HEK293T (cell line): ENCODE data around the gene CEP85L.

Experiments used
- CTCF ChIA-PET: fragments of 350-600 bp; formaldehyde crosslinking; extraction: SDS; loops from one replicate; lab custom pipeline; 2021; ENCODE audit warnings: antibody characterized with exemption, inconsistent platforms; lab: Yijun Ruan, JAX
- POLR2A ChIA-PET: fragments of 350-600 bp; formaldehyde crosslinking; extraction: SDS; loops from one replicate; lab custom pipeline; 2020; ENCODE audit warnings: antibody characterized with exemption, inconsistent platforms; lab: Yijun Ruan, JAX
- DNase-seq: peaks from one replicate; pipeline ENCODE4 v3.0.0; 2012; ENCODE audit warnings: mixed read lengths; ENCODE audit errors: extremely low spot score
- ARNT ChIP-seq: fragments of 450-650 bp; IDR thresholded peaks from 2 replicates; pipeline ENCODE4 v1.6.1; 2017; ENCODE audit warnings: mild to moderate bottlenecking
- BHLHE40 ChIP-seq: fragments of 450-650 bp; IDR thresholded peaks from 2 replicates; pipeline ENCODE4 v1.6.1; 2016; ENCODE audit warnings: mild to moderate bottlenecking, moderate library complexity, borderline replicate concordance
- CTBP1 ChIP-seq: fragments of 450-650 bp; IDR thresholded peaks from 2 replicates; pipeline ENCODE4 v1.6.1; 2016; ENCODE audit warnings: borderline replicate concordance
- ELF4 ChIP-seq: fragments of 450-650 bp; IDR thresholded peaks from 2 replicates; pipeline ENCODE4 v1.6.1; 2017; ENCODE audit warnings: antibody characterized with exemption
- FOXA1 ChIP-seq: fragments of 450-650 bp; IDR thresholded peaks from 2 replicates; pipeline ENCODE4 v1.6.1; 2016; ENCODE audit warnings: mild to moderate bottlenecking
- FOXK2 ChIP-seq: fragments of 450-650 bp; IDR thresholded peaks from 2 replicates; pipeline ENCODE4 v1.6.1; 2016; ENCODE audit warnings: mild to moderate bottlenecking
- FOXM1 ChIP-seq: fragments of 450-650 bp; IDR thresholded peaks from 2 replicates; pipeline ENCODE4 v1.6.1; 2017; ENCODE audit warnings: mild to moderate bottlenecking, borderline replicate concordance
- HDGF ChIP-seq: fragments of 450-650 bp; IDR thresholded peaks from 2 replicates; pipeline ENCODE4 v1.6.1; 2017; ENCODE audit warnings: antibody characterized with exemption, borderline replicate concordance
- L3MBTL2 ChIP-seq: fragments of 450-650 bp; conservative IDR thresholded peaks from 2 replicates; pipeline ENCODE4 v1.6.1; 2016; ENCODE audit warnings: mild to moderate bottlenecking
- LEF1 ChIP-seq: fragments of 450-650 bp; IDR thresholded peaks from 2 replicates; pipeline ENCODE4 v1.6.1; 2017; ENCODE audit warnings: mild to moderate bottlenecking, borderline replicate concordance
- NFRKB ChIP-seq: fragments of 450-650 bp; IDR thresholded peaks from 2 replicates; pipeline ENCODE4 v1.6.1; 2016; ENCODE audit warnings: mild to moderate bottlenecking, moderate library complexity
- PKNOX1 ChIP-seq: fragments of 450-650 bp; IDR thresholded peaks from 2 replicates; pipeline ENCODE4 v1.6.1; 2016
- SP1 ChIP-seq: fragments of 450-650 bp; IDR thresholded peaks from 2 replicates; pipeline ENCODE4 v1.6.1; 2017
- SUZ12 ChIP-seq: fragments of 450-650 bp; IDR thresholded peaks from 2 replicates; pipeline ENCODE4 v1.6.1; 2016; ENCODE audit warnings: mild to moderate bottlenecking
- TARDBP ChIP-seq: fragments of 450-650 bp; IDR thresholded peaks from 2 replicates; pipeline ENCODE4 v1.6.1; 2016
- ZNF384 ChIP-seq: fragments of 450-650 bp; IDR thresholded peaks from 2 replicates; pipeline ENCODE4 v1.6.1; 2016

Gene CEP85L

DNA sequence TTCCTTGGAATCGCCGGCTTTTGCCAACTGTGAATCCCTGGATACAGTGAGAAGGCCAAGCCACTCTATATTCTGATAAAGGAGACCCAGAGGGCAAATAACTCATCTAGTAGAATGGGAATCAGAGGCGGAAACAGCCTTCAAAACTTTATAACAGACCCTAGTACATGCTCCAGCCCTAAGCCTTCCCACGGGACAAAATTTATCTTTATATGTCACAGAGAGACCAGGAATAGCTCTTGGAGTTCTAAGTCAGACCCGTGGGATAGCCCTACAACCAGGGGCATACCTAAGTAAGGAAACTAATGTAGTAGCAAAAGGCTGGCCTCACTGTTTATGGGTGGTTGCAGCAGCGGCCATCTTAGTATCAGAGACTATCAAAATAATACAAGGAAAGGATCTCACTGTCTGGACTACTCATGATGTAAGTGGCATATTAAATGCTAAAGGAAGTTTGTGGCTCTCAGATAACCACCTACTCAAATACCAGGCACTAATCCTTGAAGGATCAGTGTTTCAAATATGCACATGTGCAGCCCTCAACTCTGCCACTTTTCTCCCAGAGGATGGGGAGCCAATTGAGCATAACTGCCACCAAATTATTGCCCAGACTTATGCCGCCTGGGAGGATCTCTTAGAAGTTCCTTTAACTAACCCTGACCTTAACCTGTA is 29.5 kb downstream of the CEP85L start:
- no peak for DNase-seq
- ChIA-PET POLR2A (no interaction called here), CTCF (no interaction called here)
- TF ChIP-seq HDGF (no peak), SUZ12 (no peak), ELF4 (no peak), SP1 (no peak), BHLHE40 (no peak), ARNT (no peak), FOXM1 (no peak), L3MBTL2 (no peak), FOXK2 (no peak), TARDBP (no peak), LEF1 (no peak), CTBP1 (no peak), ZNF384 (no peak), PKNOX1 (no peak), FOXA1 (no peak), NFRKB (no peak)

DNA sequence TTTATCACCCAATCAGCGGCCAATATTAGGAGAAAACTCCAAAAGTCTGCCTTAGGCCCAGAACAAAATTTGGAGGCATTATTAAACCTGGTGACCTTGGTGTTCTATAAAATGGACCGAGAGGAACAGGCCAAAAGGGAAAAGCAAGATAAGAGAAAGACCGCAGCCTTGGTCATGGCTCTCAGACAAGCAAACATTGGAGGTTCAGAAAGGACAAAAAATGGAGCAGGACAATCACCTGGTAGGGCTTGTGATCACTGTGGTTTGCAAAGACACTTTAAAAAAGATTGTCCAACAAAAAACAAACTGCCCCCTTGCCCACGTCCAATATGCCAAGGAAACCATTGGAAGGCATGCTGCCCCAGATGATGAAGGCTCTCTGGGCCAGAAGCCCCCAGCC is 31.2 kb downstream of the CEP85L start:
- DNase-seq, result no peak
- TF ChIP-seq L3MBTL2, result no peak
- no peak for TF ChIP-seq TARDBP
- no peak for TF ChIP-seq FOXK2
- no peak for TF ChIP-seq FOXM1
- TF ChIP-seq SUZ12, result no peak
- TF ChIP-seq ARNT, result no peak
- TF ChIP-seq PKNOX1, result no peak
- no peak for TF ChIP-seq CTBP1
- TF ChIP-seq LEF1, result no peak
- no peak for TF ChIP-seq ELF4
- no peak for TF ChIP-seq SP1
- no peak for TF ChIP-seq NFRKB
- no peak for TF ChIP-seq HDGF
- no peak for TF ChIP-seq BHLHE40
- TF ChIP-seq FOXA1, result no peak
- TF ChIP-seq ZNF384, result no peak
- ChIA-PET CTCF (no interaction called here), POLR2A (no interaction called here)

DNA sequence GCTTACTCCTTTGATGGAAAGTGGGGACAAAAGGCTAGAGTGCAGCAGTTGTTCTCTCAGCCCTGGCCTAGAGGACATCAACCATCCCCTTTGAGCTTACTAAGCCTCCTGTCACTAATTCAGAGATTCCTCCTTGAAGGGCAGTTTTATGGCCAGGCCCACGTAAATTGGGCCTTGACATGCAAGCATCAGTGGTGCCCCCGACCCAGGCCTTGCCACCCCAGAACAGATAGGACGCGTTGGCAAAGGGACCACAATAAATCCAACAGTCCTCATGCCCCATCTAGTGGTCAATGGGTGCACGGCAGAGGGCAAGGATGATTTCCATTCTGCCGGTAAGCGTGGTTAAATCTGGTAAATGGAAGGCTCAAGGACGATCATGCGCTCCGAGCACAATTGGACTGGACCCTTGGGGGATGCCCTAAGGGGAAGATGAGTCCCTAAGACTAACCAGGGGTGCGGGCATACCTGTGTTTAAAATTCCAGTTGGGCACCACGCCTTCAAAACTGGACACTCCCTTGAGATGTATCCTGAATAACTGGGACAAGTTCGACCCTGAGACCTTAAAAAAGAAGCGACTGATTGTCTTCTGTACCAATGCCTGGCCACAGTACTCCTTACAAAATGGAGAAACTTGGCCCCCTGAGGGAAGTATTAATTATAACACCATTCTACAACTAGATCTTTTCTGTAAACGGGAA is 32.6 kb downstream of the CEP85L start:
- ChIA-PET POLR2A (no interaction called here), CTCF (interaction anchor here (0.7 kb wide), 2 partner anchors 8 to 362 kb away, joined by 3 read pairs; no protein-coding TSS in a partner anchor)
- no peak for TF ChIP-seq L3MBTL2
- TF ChIP-seq PKNOX1, result no peak
- TF ChIP-seq FOXM1, result no peak
- TF ChIP-seq SUZ12, result no peak
- no peak for TF ChIP-seq NFRKB
- TF ChIP-seq ZNF384, result no peak
- TF ChIP-seq BHLHE40, result no peak
- TF ChIP-seq FOXK2, result no peak
- no peak for TF ChIP-seq HDGF
- TF ChIP-seq ELF4, result no peak
- TF ChIP-seq ARNT, result no peak
- TF ChIP-seq FOXA1, result no peak
- TF ChIP-seq SP1, result no peak
- no peak for TF ChIP-seq CTBP1
- TF ChIP-seq TARDBP, result no peak
- TF ChIP-seq LEF1, result no peak
- DNase-seq, result peak; percentile 72

DNA sequence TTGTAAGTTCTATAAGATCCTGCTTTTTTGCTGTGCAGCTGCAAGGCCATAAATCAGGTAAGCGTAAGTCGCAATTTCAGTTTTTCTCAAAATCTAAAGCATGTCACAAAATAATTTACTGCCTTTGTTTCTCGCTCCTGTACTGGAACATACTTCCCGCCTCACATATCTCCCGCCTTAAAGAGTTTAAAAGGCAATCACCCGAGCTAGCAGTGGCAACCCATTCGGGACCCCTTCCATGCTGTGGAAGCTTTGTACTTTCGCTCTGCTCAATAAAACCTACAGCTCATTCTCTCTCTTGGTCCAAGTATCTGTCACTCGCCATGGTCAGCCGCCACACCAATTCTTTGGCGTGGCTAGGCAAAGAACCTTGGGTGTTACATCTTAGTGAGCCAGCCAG is 34.0 kb downstream of the CEP85L start:
- CTCF ChIA-PET, result interaction anchor here (1.0 kb wide), 1 partner anchor 52 kb away, joined by 4 read pairs; no protein-coding TSS in a partner anchor
- POLR2A ChIA-PET, result no interaction called here
- no peak for DNase-seq
- TF ChIP-seq PKNOX1, result no peak
- no peak for TF ChIP-seq ZNF384

DNA sequence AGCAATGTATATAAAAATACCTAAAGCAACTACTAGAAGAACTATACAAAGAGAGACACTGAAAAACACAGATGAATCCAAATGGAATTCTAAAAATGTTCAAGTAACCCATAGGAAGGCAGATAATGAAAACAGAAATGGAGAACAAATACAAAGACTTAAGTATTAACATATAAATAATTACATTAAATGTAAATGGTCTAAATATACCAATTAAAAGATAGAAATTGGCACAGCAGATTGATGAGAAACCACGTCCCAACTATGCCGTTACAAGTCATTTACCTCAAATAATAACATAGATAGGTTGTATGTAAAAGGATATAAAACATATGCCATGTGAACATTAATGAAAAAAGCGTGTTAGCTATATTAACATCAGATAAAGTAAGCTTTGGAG is 40.1 kb downstream of the CEP85L start:
- ChIA-PET POLR2A (no interaction called here), CTCF (interaction anchor here (0.7 kb wide), 1 partner anchor 1064 kb away, joined by 5 read pairs; no protein-coding TSS in a partner anchor)
- no peak for TF ChIP-seq ELF4
- no peak for TF ChIP-seq PKNOX1
- TF ChIP-seq ARNT, result no peak
- no peak for TF ChIP-seq BHLHE40
- no peak for TF ChIP-seq FOXK2
- TF ChIP-seq HDGF, result no peak
- no peak for TF ChIP-seq TARDBP
- TF ChIP-seq SP1, result no peak
- TF ChIP-seq L3MBTL2, result no peak
- no peak for TF ChIP-seq ZNF384
- no peak for TF ChIP-seq CTBP1
- TF ChIP-seq FOXA1, result no peak
- TF ChIP-seq SUZ12, result no peak
- no peak for TF ChIP-seq FOXM1
- TF ChIP-seq NFRKB, result no peak
- no peak for TF ChIP-seq LEF1
- DNase-seq, result no peak
